SKM-1 (cell line): ENCODE results near the gene GRIK3.
"Not testable (repeated sequence)": the region's sequence is repeated elsewhere in the genome, so short reads cannot be mapped to it uniquely, and the experiment has no call there.

Source experiments
- DNase-seq: peaks from one replicate; lab custom pipeline; 2025; ENCODE audit not compliant: unreplicated experiment; lab: John Stamatoyannopoulos, UW

The GRIK3 gene

GRCh38 chr1:36771240-36771639 is 263.1 kb downstream of the GRIK3 start:
- DNase-seq: no peak

- no peak for DNase-seq
Measured at GRCh38 chr1:36769886-36770830, 264.2 kb downstream of the GRIK3 start.

GRCh38 chr1:36768486-36769178 is 265.7 kb downstream of the GRIK3 start:
- no peak for DNase-seq

GRCh38 chr1:36767429-36767828 is 266.9 kb downstream of the GRIK3 start:
- not testable (repeated sequence) for DNase-seq

GRCh38 chr1:36766481-36766880 is 267.8 kb downstream of the GRIK3 start:
- no peak for DNase-seq

GRCh38 chr1:36765785-36766300 is 268.5 kb downstream of the GRIK3 start:
- no peak for DNase-seq

GRCh38 chr1:36764798-36765197 is 269.5 kb downstream of the GRIK3 start:
- DNase-seq: no peak

GRCh38 chr1:36763771-36764170 is 270.5 kb downstream of the GRIK3 start:
- DNase-seq: no peak

GRCh38 chr1:36762174-36762573 is 272.1 kb downstream of the GRIK3 start:
- no peak for DNase-seq

- no peak for DNase-seq
Measured at GRCh38 chr1:36761113-36761512, 273.2 kb downstream of the GRIK3 start.

- DNase-seq: no peak
Measured at GRCh38 chr1:36760081-36760480, 274.2 kb downstream of the GRIK3 start.

GRCh38 chr1:36759355-36759754 is 275.0 kb downstream of the GRIK3 start:
- no peak for DNase-seq

GRCh38 chr1:36755303-36756230 is 278.7 kb downstream of the GRIK3 start:
- no peak for DNase-seq

GRCh38 chr1:36754366-36754765 is 279.9 kb downstream of the GRIK3 start:
- DNase-seq: no peak

- no peak for DNase-seq
Measured at GRCh38 chr1:36753451-36753850, 280.9 kb downstream of the GRIK3 start.

GRCh38 chr1:36752891-36753361 is 281.4 kb downstream of the GRIK3 start:
- DNase-seq: no peak

- DNase-seq: no peak
Measured at GRCh38 chr1:36752431-36752830, 281.9 kb downstream of the GRIK3 start.

- no peak for DNase-seq
Measured at GRCh38 chr1:36751525-36751924, 282.8 kb downstream of the GRIK3 start.

- DNase-seq: no peak
Measured at GRCh38 chr1:36748466-36748865, 285.8 kb downstream of the GRIK3 start.
